ENCODE data around the gene ICA1.
"Not testable (repeated sequence)": the region's sequence is repeated elsewhere in the genome, so short reads cannot be mapped to it uniquely, and the experiment has no call there.

The ICA1 gene

DNA sequence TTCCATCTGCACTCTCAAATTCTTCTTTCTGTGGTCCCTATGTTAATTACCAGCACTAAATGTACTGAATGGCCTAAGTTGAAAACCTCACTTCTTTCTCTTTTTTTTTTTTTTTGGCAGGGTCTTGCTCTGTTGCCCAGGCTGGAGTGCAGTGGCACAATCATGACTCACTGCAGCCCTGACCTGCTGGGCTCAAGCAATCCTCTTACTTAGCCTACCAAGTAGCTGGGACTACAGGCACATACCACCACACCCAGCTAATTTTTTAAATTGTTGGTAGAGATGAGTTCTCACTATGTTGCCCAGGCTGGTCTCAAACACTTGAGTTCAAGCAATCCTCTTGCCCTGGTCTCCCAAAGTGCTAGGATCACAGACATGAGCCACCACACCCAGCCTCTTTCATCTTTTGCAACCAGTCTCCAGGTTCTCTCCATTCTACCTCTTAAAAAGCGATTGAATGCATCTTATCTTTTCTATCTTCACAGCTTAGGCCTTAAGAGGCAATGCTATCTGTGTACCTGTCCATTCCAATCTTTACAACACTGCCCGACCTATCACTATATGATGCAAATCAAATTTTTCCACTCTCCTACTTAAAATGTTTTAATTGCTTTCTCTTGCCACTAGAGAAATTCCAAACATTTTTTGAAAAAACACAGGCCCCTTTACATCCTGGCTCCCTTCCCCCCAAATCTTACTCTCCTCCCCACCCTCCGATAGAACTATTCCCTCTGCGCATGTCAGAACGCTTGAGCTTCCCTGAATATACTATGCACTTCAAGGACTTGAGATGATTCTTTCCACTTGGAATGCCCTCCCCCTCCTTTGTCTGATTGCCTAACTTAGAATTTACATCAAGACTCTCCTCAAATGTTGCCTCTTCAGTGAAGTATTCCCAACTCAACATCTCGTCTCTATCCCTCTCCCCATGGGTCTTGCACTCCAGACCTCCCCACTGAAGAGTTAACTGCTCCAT, 6.0 kb downstream of the ICA1 start:
- Mint-ChIP-seq H3K27me3 (peaks cover 24 to 33% of the 10 kb centered on the region in 2 donors), H3K9me3 (no peaks in the 10 kb centered on the region), H3K36me3 (ENCODE audit: insufficient read depth) (no peaks in the 10 kb centered on the region), H3K4me3 (no peak overlapping the region), H3K27ac (no peak overlapping the region), H3K4me1 (ENCODE audit: low read depth in 2 of 2) (peaks cover 2% of the 10 kb centered on the region in 2 donors)
- DNase-seq (no peak), ATAC-seq (replicated peaks) (no peak)

DNA sequence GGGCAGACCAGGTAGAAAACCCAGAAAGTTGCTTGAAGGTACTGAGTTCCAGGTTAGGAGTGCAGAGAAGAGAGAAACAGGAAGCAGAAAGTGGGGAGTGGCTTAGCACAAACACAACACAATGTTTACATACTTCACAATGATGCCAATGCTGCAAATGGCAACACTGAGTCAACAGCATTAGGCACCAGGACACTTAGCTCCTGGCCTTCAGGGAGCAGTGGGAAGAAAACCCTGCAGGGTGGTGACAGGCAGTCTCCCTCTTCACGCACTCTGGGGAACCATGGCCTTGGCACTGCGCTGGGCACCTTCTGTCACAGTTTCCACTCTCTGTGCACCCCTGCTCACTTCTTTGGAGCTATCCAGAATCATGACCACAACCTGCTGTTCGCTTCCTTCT, 7.3 kb downstream of the ICA1 start:
- H3K4me3 Mint-ChIP-seq, result no peak overlapping the region
- DNase-seq (no peak), ATAC-seq (replicated peaks) (no peak)
- H3K36me3 Mint-ChIP-seq (ENCODE audit: insufficient read depth), result no peaks in the 10 kb centered on the region
- H3K27me3 Mint-ChIP-seq, result peaks cover 14 to 20% of the 10 kb centered on the region in 2 donors
- H3K27ac Mint-ChIP-seq, result no peak overlapping the region
- no peaks in the 10 kb centered on the region for H3K9me3 Mint-ChIP-seq
- H3K4me1 Mint-ChIP-seq (ENCODE audit: low read depth in 2 of 2), result no peaks in the 10 kb centered on the region

DNA sequence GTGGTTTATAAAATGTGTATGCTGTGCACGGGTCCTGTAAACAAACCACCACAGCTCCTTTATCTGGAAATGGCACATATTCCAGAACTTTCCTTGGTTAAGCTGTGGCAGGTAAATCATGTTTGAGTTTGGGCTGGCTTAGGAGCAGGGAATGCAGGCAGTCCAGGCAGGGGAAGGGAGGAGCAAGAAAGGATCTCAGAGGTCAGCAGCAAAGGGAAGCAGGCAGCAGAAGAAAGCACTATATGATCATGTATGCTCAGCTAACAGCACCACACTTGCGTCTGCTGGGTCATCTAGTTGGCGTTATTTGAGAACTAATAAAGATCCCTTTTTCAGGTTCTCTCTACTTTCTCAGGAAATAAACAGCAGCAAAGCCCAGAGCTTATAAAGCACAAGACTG, 7.8 kb downstream of the ICA1 start:
- Mint-ChIP-seq H3K4me3 (no peak overlapping the region), H3K9me3 (no peaks in the 10 kb centered on the region), H3K4me1 (ENCODE audit: low read depth in 2 of 2) (no peaks in the 10 kb centered on the region), H3K27me3 (peaks cover 14 to 16% of the 10 kb centered on the region in 2 donors), H3K27ac (no peak overlapping the region), H3K36me3 (ENCODE audit: insufficient read depth) (no peaks in the 10 kb centered on the region)
- DNase-seq (no peak), ATAC-seq (replicated peaks) (no peak)

DNA sequence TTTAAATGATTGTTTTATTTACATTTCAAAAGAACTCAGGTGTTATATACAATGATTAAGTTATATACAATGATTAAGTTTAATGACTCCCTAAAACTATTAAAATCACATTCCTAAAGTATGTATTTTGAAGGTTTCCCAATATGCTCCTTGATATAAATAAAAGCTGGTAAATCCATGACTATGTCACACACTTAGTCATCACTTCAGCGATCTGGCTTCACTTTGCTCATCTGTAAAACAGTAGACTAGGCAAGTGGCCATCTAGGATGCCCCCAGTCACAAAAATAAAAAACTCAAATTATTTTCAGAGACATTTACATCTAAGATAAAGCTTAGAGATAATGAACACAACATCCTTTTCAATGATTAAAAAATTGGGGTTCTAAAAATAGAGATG, 10.8 kb downstream of the ICA1 start:
- no peaks in the 10 kb centered on the region for H3K9me3 Mint-ChIP-seq
- H3K4me3 Mint-ChIP-seq, result no peak overlapping the region
- H3K27ac Mint-ChIP-seq, result no peak overlapping the region
- no peaks in the 10 kb centered on the region for H3K36me3 Mint-ChIP-seq (ENCODE audit: insufficient read depth)
- ATAC-seq (replicated peaks), result no peak
- H3K4me1 Mint-ChIP-seq (ENCODE audit: low read depth in 2 of 2), result no peaks in the 10 kb centered on the region
- peaks cover 21 to 22% of the 10 kb centered on the region in 2 donors for H3K27me3 Mint-ChIP-seq
- no peak for DNase-seq

DNA sequence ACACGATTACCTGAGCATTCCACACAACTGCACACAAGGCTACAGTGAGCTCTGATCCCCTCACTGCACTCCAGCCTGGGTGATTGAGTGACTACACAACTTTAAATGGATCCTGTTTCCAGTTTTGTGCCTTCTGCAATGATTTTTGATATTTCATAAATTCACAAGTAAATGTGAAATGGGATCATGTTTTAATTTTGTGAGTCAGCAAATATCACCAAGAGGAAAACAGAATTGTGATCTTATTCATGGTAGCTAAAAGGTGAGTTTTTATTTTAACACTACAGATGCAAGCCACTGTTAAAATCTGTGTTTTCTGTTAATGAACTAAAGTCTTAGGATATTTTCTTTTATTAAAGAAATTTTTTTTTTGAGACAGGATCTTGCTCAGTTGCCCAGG, 11.4 kb downstream of the ICA1 start:
- Mint-ChIP-seq H3K27ac (no peak overlapping the region), H3K27me3 (peaks cover 21 to 22% of the 10 kb centered on the region in 2 donors), H3K9me3 (no peaks in the 10 kb centered on the region), H3K36me3 (ENCODE audit: insufficient read depth) (no peaks in the 10 kb centered on the region), H3K4me1 (ENCODE audit: low read depth in 2 of 2) (no peaks in the 10 kb centered on the region), H3K4me3 (no peak overlapping the region)
- ATAC-seq (replicated peaks), result no peak
- DNase-seq, result no peak

DNA sequence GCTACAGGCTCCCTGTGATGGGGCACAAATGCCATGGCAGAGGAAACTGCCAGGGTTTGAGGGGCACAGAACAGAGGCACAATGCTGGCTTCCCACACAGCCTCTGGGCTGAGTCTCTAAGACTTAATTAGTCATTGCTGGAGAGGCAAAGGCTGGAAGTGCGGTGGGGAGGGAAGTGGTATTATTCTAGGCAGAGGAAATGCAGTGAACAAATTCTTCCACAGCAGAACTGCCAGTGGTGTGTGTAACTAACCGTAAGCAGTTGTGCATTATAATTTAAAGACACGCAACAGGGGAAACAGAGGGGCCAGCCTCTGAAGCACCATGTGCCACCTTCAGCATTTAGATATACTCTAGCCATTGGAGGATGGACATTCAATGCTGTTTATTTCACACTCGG, 12.8 kb downstream of the ICA1 start:
- Mint-ChIP-seq H3K36me3 (ENCODE audit: insufficient read depth) (no peaks in the 10 kb centered on the region), H3K4me1 (ENCODE audit: low read depth in 2 of 2) (no peaks in the 10 kb centered on the region), H3K27ac (no peak overlapping the region), H3K27me3 (peaks cover 16 to 19% of the 10 kb centered on the region in 2 donors), H3K9me3 (no peaks in the 10 kb centered on the region), H3K4me3 (no peak overlapping the region)
- DNase-seq, result no peak
- ATAC-seq (replicated peaks), result no peak

DNA sequence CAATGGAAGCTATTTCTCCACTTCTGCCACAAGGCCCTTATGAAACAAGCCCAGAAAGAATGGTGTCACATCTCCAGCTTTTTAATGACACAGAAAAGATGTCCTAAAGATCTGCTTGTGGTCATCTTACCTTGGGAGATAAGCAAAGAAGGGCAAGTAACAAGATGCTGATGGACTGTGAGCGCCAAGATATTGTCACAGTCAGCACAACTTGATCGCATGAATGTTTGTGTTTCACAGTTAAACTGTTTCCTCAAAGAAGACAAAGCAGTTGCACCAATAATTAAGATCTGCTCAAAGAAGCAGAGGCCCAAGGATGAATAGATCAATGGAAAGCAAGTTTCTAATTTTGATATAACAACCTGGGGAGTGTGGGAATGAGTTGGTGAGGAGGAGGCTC, 15.9 kb downstream of the ICA1 start:
- H3K27ac Mint-ChIP-seq, result no peak overlapping the region
- H3K4me1 Mint-ChIP-seq (ENCODE audit: low read depth in 2 of 2), result no peaks in the 10 kb centered on the region
- DNase-seq (no peak), ATAC-seq (replicated peaks) (no peak)
- no peaks in the 10 kb centered on the region for H3K36me3 Mint-ChIP-seq (ENCODE audit: insufficient read depth)
- H3K4me3 Mint-ChIP-seq, result no peak overlapping the region
- H3K27me3 Mint-ChIP-seq, result peaks cover 27 to 29% of the 10 kb centered on the region in 2 donors
- peaks cover 7 to 10% of the 10 kb centered on the region in 2 donors for H3K9me3 Mint-ChIP-seq

DNA sequence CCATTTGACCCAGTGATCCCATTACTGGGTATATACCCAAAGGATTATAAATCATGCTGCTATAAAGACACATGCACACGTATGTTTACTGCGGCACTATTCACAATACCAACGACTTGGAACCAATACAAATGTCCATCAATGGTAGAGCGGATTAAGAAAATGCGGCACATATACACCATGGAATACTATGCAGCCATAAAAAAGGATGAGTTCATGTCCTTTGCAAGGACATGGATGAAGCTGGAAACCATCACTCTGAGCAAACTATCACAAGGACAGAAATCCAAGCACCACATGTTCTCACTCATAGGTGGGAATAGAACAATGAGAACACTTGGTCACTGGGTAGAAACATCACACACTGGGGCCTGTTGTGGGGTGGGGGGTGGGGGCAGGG, 16.9 kb downstream of the ICA1 start:
- H3K4me3 Mint-ChIP-seq; ATAC-seq (replicated peaks); DNase-seq; H3K27ac Mint-ChIP-seq; H3K36me3 Mint-ChIP-seq (ENCODE audit: insufficient read depth); H3K4me1 Mint-ChIP-seq (ENCODE audit: low read depth in 2 of 2): not testable (repeated sequence)
- Mint-ChIP-seq H3K27me3 (peaks cover 36 to 39% of the 10 kb centered on the region in 2 donors), H3K9me3 (peaks cover 7 to 10% of the 10 kb centered on the region in 2 donors)

DNA sequence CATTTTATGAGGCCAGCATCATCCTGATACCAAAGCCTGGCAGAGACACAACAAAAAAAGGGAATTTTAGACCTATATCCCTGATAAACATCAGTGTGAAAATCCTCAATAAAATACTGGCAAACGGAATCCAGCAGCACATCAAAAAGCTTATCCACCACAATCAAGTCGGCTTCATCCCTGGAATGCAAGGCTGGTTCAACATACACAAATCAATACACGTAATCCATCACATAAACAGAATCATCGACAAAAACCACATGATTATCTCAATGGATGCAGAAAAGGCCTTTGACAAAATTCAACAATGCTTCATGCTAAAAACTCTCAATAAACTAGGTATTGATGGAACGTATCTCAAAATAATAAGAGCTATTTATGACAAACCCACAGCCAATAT, 18.9 kb downstream of the ICA1 start:
- ATAC-seq (replicated peaks); H3K36me3 Mint-ChIP-seq (ENCODE audit: insufficient read depth): not testable (repeated sequence)

DNA sequence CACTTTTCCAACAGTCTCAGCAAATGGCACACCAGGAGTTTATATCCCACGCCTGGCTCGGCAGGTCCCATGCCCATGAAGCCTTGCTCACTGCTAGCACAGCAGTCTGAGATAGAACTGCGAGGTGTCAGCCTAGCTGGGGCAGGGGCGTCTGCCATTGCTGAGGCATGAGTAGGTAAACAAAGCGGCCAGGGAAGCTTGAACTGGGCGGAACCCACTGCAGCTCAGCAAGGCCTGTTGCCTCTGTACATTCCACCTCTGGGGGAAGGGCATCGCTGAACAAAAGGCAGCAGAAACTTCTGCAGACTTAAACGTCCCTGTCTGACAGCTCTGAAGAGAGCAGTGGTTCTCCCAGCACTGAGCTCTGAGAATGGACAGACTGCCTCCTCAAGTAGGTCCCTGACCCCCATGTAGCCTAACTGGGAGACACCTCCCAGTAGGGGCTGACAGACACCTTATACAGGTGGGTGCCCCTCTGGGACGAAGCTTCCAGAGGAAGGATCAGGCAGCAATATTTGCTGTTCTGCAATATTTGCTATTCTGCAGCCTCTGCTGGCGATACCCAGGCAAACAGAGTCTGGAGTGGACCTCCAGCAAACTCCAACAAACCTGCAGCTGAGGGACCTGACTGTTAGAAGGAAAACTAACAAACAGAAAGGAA, 22.1 kb downstream of the ICA1 start:
- Mint-ChIP-seq H3K27me3 (peaks cover 48 to 51% of the 10 kb centered on the region in 2 donors), H3K9me3 (peaks cover 7 to 10% of the 10 kb centered on the region in 2 donors)
- H3K4me3 Mint-ChIP-seq; H3K4me1 Mint-ChIP-seq (ENCODE audit: low read depth in 2 of 2); H3K27ac Mint-ChIP-seq; ATAC-seq (replicated peaks); H3K36me3 Mint-ChIP-seq (ENCODE audit: insufficient read depth); DNase-seq: not testable (repeated sequence)

More for the DNA sequence above, 18.9 kb downstream of the ICA1 start:
- not testable (repeated sequence) for H3K4me3 Mint-ChIP-seq; H3K27ac Mint-ChIP-seq; H3K4me1 Mint-ChIP-seq (ENCODE audit: low read depth in 2 of 2); DNase-seq
- peaks cover 38 to 48% of the 10 kb centered on the region in 2 donors for H3K27me3 Mint-ChIP-seq
- peaks cover 7 to 10% of the 10 kb centered on the region in 2 donors for H3K9me3 Mint-ChIP-seq

DNA sequence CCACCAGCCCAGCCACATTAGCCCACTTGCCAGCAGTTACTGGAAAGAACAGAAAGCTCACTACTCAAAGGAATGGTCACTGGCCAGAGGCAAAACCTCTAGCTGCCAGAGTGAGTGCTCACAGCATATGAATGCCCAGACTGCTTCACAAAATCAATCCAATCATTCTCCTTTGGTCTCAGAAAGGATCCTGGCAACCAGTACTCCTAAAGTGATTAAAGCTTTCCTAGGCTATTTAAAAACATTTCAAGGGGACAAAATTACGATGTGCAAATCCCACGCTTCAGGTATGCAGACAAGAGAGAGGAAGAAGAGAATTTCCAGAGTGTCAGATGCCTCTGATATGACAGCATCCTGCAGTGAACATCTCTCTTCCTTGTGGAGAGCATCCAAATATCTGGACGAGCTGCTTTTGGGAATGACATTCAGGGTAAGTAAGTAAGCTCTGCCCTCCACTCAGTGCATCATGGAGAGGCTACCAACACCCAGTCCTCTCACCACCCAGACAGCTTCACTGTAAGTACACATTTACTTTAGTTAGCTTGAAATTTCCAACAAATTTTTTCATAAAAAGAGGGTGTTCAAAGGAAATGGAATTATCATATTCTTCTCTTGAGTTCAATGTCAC, 25.1 kb downstream of the ICA1 start:
- no peaks in the 10 kb centered on the region for H3K4me1 Mint-ChIP-seq (ENCODE audit: low read depth in 2 of 2)
- H3K9me3 Mint-ChIP-seq, result peaks cover 0 to under 1% of the 10 kb centered on the region in 2 donors
- H3K27me3 Mint-ChIP-seq, result peaks cover 50 to 62% of the 10 kb centered on the region in 2 donors
- DNase-seq (no peak), ATAC-seq (replicated peaks) (no peak)
- H3K4me3 Mint-ChIP-seq, result no peak overlapping the region
- no peak overlapping the region for H3K27ac Mint-ChIP-seq
- H3K36me3 Mint-ChIP-seq (ENCODE audit: insufficient read depth), result no peaks in the 10 kb centered on the region

DNA sequence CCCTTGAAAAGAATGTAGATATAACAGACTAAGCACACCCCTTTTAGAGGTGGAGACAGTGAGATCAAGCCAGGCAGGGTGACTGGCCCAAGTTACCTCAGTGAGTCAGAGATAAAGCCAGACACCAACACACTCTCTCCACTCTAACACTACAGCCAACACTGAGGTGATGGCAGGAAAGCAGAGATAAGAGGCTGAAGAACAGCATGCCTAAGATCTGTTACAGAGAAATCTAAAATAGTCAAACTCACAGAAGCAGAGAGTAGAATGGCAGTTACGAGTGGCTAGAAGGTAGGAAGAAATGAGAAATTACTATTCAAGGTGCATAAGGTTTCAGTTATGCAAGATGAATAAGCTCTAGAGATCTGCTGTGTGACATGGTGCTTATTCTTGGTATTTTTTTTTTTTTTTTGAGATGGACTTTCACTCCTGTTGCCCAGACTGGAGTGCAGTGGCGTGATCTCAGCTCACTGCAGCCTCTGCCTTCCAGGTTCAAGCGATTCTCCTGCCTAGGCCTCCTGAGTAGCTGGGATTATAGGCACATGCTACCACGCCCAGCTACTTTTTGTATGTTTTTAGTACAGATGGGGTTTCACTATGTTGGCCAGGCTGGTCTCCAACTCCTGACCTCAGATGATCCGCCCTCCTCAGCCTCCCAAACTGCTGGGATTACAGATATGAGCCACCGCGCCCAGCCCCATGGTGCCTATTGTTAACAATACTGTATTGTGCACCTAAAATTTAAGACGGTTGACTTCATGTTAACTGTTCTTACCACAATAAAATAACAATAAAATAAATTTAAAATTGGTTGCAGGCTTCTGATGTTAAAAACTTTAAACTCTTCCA, 28.7 kb downstream of the ICA1 start:
- no peak for ATAC-seq (replicated peaks)
- no peaks in the 10 kb centered on the region for H3K9me3 Mint-ChIP-seq

DNA sequence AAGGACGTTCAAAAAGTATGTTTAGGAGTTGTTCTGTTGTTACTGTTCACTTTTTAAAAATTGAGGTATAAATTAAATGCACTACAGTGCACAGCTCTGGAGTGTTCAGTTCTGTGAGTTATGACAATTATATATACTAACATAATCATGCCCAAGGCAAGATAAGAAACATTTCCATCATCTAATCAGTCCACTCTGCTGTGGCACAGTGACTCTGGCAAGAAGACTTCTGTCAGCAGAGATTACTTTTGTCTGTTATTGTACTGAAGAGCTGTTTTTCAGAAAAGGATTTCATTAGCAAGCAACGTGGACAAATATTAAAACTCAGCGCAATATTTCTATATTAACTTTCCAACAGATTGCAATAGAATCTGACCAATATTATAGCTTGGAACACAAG, 32.0 kb downstream of the ICA1 start:
- H3K36me3 Mint-ChIP-seq (ENCODE audit: insufficient read depth), result no peaks in the 10 kb centered on the region
- ATAC-seq (replicated peaks) (no peak), DNase-seq (no peak)
- H3K27me3 Mint-ChIP-seq, result peaks cover 34 to 45% of the 10 kb centered on the region in 2 donors
- H3K4me1 Mint-ChIP-seq (ENCODE audit: low read depth in 2 of 2), result no peaks in the 10 kb centered on the region
- no peaks in the 10 kb centered on the region for H3K9me3 Mint-ChIP-seq
- H3K4me3 Mint-ChIP-seq, result no peak overlapping the region
- H3K27ac Mint-ChIP-seq, result no peak overlapping the region

More for the DNA sequence above, 28.7 kb downstream of the ICA1 start:
- DNase-seq, result no peak
- H3K27me3 Mint-ChIP-seq, result peaks cover 23 to 25% of the 10 kb centered on the region in 2 donors
- H3K4me3 Mint-ChIP-seq, result no peak overlapping the region
- H3K36me3 Mint-ChIP-seq (ENCODE audit: insufficient read depth), result no peaks in the 10 kb centered on the region
- H3K27ac Mint-ChIP-seq, result no peak overlapping the region
- no peaks in the 10 kb centered on the region for H3K4me1 Mint-ChIP-seq (ENCODE audit: low read depth in 2 of 2)

Measured in effector memory CD8-positive, alpha-beta T cell (primary cell).